ENCODE measurements around the gene EEF1A2.

- no peak for TF ChIP-seq POLR2A (IDR thresholded peaks at IDR 0.05)
- TF ChIP-seq CTCF (IDR thresholded peaks at IDR 0.05) = no peak
- TF ChIP-seq POLR2AphosphoS5 (IDR thresholded peaks at IDR 0.05) = no peak
- TF ChIP-seq EP300 (IDR thresholded peaks at IDR 0.05; ENCODE audit: low read depth) = no peak
Observed at GRCh38 chr20:63486300-63486855, 12.5 kb downstream of the EEF1A2 start.

Measured in transverse colon (tissue), 4 donors.